ENCODE results near the gene KCNK10. TPM values are rescaled to one million over a fixed set of nuclear protein-coding genes. Genes with fewer than 3 reads are reported as not detected.
A peak's percentile ranks its signal among the peaks of the same experiment; 100 is the strongest.

KCNK10 gene
- total RNA-seq, 6 donors from 2014 or later, result 0.13 to 0.30 TPM; not detected in 4

DNA sequence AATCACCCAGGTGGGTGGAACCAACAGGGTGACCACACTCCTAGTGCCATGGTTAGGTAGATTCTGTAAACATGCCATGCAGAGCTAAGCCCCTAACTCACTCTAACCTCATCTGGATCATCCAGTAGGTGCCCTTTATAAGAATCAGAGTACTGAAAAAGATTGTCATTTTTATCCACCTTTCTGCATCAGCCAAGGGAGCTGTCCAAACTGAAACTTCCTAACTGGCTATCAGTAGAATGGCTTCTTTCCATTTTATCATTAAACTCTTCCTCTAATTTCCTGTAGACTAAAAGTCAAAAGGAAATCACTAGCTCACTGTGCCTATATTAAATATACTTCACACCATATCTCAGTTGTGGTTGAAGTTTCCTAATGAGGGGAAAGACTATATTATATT is 6.5 kb downstream of the KCNK10 start:
- no peak for TF ChIP-seq POLR2AphosphoS5 (IDR thresholded peaks at IDR 0.05)

DNA sequence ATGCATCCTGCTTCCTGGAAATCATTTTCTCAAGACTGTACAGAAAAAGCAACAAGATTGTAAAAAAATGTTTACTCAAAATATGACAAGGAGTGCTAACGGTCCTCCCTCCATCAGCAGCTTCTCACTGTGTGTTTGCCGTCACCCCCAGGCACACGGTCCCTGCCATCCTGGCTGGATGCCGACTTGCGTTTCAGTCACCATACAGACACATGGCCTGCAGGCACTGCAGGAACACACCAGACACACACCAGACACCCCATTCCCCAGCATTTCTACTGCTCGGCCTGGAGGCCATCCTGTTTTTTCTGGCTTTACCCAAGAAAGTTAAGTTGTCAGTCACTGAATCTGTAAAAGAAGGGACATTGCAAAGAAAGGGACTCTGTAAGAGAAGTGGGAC is 10.8 kb downstream of the KCNK10 start:
- TF ChIP-seq EP300 (IDR thresholded peaks at IDR 0.05), result no peak
- TF ChIP-seq, protein P1, sequence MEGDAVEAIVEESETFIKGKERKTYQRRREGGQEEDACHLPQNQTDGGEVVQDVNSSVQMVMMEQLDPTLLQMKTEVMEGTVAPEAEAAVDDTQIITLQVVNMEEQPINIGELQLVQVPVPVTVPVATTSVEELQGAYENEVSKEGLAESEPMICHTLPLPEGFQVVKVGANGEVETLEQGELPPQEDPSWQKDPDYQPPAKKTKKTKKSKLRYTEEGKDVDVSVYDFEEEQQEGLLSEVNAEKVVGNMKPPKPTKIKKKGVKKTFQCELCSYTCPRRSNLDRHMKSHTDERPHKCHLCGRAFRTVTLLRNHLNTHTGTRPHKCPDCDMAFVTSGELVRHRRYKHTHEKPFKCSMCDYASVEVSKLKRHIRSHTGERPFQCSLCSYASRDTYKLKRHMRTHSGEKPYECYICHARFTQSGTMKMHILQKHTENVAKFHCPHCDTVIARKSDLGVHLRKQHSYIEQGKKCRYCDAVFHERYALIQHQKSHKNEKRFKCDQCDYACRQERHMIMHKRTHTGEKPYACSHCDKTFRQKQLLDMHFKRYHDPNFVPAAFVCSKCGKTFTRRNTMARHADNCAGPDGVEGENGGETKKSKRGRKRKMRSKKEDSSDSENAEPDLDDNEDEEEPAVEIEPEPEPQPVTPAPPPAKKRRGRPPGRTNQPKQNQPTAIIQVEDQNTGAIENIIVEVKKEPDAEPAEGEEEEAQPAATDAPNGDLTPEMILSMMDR (IDR thresholded peaks at IDR 0.05), result no peak
- TF ChIP-seq POLR2A (IDR thresholded peaks at IDR 0.05), result no peak
- no peak for TF ChIP-seq POLR2AphosphoS5 (IDR thresholded peaks at IDR 0.05)
- Histone ChIP-seq H3K27me3 (no peaks in the 10 kb centered on the region), H3K4me3 (no peak overlapping the region), H3K36me3 (no peaks in the 10 kb centered on the region), H3K27ac (no peak overlapping the region), H3K9me3 (no peaks in the 10 kb centered on the region), H3K4me1 (no peaks in the 10 kb centered on the region)
- ATAC-seq (ENCODE audit: low FRiP score in 2 of 2) (no peak), DNase-seq (peak in 1 of 2 donors; percentile 22)
- WGBS, 2 donors, result 88 to 89% methylated on average over 5 to 6 of the region's 6 CpGs

More for the DNA sequence above, 6.5 kb downstream of the KCNK10 start:
- H3K27me3 ChIP-seq, result no peaks in the 10 kb centered on the region
- H3K4me1 ChIP-seq, result no peaks in the 10 kb centered on the region
- no peak for ATAC-seq (ENCODE audit: low FRiP score in 2 of 2)
- H3K4me3 ChIP-seq, result no peak overlapping the region
- no peaks in the 10 kb centered on the region for H3K9me3 ChIP-seq
- H3K36me3 ChIP-seq, result no peaks in the 10 kb centered on the region
- H3K27ac ChIP-seq, result no peak overlapping the region
- no peak for DNase-seq

DNA sequence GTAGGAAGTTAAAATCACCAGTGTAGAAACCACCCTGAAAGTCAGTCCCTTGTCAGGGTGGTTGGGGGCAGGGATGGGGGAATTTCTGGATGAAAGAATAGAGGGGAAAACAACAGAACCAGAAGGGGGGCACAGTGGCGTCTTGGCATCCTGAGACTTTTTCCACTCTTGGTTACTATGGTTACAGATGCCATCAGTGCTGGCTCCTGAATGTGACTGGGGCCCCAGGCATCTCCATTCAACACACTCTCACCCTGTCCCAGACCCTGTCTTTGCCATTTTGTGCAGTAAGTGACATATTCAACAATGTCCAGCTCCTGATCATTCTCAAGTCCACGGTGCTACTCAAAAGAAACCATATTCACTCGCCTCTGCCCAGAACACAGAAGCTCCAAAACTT is 11.3 kb downstream of the KCNK10 start:
- Histone ChIP-seq H3K27me3 (no peaks in the 10 kb centered on the region), H3K9me3 (no peaks in the 10 kb centered on the region), H3K36me3 (no peaks in the 10 kb centered on the region), H3K27ac (no peak overlapping the region), H3K4me1 (no peaks in the 10 kb centered on the region), H3K4me3 (no peak overlapping the region)
- 59 to 68% methylated on average over 3 of the region's 3 CpGs for WGBS, 2 donors
- DNase-seq (no peak), ATAC-seq (ENCODE audit: low FRiP score in 2 of 2) (no peak)
- TF ChIP-seq POLR2AphosphoS5 (IDR thresholded peaks at IDR 0.05) (no peak), POLR2A (IDR thresholded peaks at IDR 0.05) (no peak), EP300 (IDR thresholded peaks at IDR 0.05) (no peak)
- TF ChIP-seq, protein P1 (IDR thresholded peaks at IDR 0.05), result no peak

DNA sequence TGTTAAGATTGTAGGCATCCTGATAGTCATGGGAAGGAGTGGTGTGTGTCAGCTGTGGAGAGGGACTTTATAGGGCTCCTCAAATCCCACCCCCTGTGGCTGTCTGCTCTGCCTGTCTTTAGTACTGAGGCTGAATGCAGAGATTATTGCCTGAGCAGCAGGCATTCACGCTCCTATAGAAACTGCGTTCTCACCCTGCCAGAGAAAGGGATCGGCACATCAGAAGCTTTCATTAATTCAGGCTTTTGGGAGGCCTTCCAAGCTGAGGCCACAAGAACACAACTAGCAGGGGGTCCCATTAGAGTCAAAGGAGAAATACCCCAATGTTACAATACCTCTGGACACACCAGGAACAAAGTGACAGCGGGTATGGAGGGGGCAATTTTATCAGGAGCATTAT is 12.6 kb downstream of the KCNK10 start:
- DNase-seq (no peak), ATAC-seq (ENCODE audit: low FRiP score in 2 of 2) (no peak)
- Histone ChIP-seq H3K36me3 (no peaks in the 10 kb centered on the region), H3K4me3 (no peak overlapping the region), H3K4me1 (no peaks in the 10 kb centered on the region), H3K27ac (no peak overlapping the region), H3K9me3 (no peaks in the 10 kb centered on the region), H3K27me3 (no peaks in the 10 kb centered on the region)
- WGBS, 2 donors, result 53 to 54% methylated on average over 4 of the region's 4 CpGs
- no peak for TF ChIP-seq POLR2AphosphoS5 (IDR thresholded peaks at IDR 0.05)
- no peak for TF ChIP-seq EP300 (IDR thresholded peaks at IDR 0.05)
- TF ChIP-seq, protein P1 (IDR thresholded peaks at IDR 0.05), result no peak
- no peak for TF ChIP-seq POLR2A (IDR thresholded peaks at IDR 0.05)

DNA sequence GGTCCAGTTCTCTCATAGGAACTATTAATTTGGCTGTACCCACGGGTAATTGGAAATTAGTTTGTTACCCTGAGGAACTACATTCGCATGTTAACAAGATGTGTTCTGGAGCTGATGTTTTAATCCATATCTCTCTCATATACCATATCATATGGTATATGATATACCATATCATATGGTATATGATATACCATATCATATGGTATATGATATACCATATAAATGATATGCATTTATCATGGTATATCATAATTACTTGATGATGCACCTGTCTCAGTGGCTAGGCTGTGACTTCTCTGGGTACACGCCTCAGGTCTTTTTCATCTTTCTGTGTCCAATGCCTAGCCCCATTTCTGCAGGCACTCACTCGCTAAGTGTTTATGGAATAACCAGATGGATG is 13.0 kb downstream of the KCNK10 start:
- WGBS, 2 donors, result 87 to 94% methylated on average over 4 of the region's 4 CpGs
- TF ChIP-seq POLR2A (IDR thresholded peaks at IDR 0.05) (no peak), POLR2AphosphoS5 (IDR thresholded peaks at IDR 0.05) (no peak), EP300 (IDR thresholded peaks at IDR 0.05) (no peak)
- TF ChIP-seq, protein P1 (IDR thresholded peaks at IDR 0.05), result no peak
- ATAC-seq (ENCODE audit: low FRiP score in 2 of 2), result no peak

More for the DNA sequence above, 13.0 kb downstream of the KCNK10 start:
- no peak overlapping the region for H3K4me3 ChIP-seq
- H3K9me3 ChIP-seq, result no peaks in the 10 kb centered on the region
- no peaks in the 10 kb centered on the region for H3K4me1 ChIP-seq
- no peaks in the 10 kb centered on the region for H3K27me3 ChIP-seq
- DNase-seq, result no peak
- no peaks in the 10 kb centered on the region for H3K36me3 ChIP-seq
- no peak overlapping the region for H3K27ac ChIP-seq
